Stimulated activated CD8-positive, alpha-beta memory T cell treated with anti-CD3 and anti-CD28 coated beads, Interleukin-4, amount 100 ng/mL, for 1 hour (primary cell): ENCODE measurements around the gene SLC26A5.
"Not testable (repeated sequence)": the region's sequence is repeated elsewhere in the genome, so short reads cannot be mapped to it uniquely, and the experiment has no call there.

ENCODE experiments used
- DNase-seq, 2 donors: peaks; one replicate each; pipeline ENCODE4 v3.0.0-alpha.2; 2020; ENCODE audit warnings: low read depth in 2 of 2, low spot score in 1 of 2

Gene SLC26A5

DNA sequence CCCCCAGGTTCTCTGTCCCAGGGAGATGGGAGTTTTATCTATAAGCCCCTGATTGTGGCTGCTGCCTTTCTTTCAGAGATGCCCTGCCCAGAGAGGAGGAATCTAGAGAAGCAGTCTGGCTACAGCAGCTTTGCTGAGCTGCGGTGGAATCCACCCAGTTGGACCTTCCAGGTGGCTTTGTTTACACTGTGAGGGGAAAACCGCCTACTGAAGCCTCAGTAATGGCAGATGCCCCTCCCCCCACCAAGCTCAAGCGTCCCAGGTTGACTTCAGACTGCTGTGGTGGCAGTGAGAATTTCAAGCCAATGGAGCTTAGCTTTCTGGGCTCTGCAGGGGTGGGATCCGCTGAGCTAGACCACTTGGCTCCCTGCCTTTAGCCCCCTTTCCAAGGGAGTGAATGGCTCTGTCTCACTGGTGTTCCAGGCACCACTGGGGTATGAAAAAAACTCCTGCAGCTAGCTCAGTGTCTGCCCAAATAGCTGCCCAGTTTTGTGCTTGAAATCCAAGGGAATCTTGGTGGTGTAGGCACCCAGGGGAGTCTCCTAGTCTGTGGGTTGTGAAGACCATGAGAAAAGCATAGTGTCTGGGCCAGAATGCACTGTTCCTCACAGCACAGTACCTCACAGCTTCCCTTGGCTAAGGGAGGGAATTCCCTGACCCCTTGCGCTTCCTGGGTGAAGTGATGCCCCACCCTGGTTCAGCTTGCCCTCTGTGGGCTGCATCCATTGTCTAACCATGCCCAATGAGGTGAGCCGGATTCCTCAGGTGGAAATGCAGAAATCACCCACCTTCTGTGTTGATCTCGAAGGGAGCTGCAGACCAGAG lies 40.0 kb downstream of the SLC26A5 start:
- DNase-seq = not testable (repeated sequence)

DNA sequence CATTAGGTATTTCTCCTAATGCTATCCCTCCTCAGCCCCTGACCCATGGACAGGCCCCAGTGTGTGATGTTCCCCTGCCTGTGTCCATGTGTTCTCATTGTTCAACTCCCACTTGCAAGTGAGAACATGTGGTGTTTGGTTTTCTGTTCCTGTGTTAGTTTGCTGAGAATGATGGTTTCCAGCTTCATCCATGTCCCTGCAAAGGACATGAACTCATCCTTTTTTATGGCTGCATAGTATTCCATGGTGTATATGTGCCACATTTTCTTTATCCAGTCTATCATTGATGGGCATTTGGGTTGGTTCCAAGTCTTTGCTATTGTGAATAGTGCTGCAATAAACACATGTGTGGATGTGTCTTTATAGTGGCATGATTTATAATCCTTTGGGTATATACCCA lies 46.3 kb downstream of the SLC26A5 start:
- not testable (repeated sequence) for DNase-seq

- DNase-seq = no peak
Measured at GRCh38 chr7:103398483-103399127, 47.4 kb downstream of the SLC26A5 start.

DNA sequence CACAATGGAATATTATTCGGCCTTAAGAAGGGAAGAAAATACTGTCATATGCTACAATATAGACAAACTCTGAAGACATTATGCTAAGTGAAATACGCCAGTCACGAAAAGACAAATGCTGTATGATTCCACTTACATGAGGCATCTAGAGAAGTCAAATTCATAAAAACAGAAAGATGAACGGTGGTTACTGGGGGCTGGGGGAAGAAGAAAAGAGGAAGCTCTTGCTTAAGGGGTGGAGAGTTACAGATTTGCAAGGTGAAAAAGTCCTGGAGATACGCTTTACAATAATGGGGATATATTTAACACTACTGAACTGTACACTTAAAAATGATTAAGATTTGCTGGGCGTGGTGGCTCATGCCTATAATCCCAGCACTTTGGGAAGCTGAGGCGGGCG lies 49.5 kb downstream of the SLC26A5 start:
- no peak for DNase-seq

DNA sequence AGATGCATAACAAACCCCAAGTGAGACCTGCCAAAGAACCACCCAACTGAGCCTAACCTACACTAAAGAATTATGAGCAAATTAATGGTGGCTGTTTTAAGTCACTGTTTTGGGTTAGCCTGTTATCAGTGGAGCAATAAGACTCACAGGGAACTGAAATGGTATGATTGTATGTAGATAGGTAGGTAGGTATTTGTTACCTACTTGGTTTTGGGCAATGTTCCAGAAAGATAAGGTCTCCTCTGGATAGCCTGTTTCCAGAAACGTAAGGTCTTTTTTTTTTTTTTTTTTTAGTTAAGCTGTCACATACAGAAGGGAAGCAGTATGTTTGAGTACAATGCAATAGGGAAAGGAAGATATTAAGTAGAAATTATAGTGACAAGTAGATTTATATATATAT lies 50.9 kb downstream of the SLC26A5 start:
- no peak for DNase-seq

DNA sequence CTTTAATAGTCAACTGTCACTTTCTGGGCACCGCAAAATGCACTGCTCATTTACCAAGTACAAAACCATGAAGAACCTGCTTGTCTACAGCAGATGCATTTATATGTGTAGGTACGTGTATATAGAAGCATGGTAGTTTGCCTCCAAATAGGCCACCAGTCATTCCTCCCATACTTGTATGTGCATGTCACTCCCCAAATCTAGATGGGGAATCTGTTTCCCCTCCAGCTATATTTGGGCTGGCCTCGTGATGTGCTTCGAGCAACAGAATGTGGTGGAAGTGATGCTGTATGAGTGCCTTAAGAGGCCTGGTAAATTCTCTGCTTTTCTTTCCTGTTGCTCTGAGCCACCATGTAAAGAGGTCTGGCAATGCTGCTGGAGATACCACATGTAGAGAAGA lies 51.4 kb downstream of the SLC26A5 start:
- DNase-seq = no peak

- no peak for DNase-seq
Measured at GRCh38 chr7:103391976-103392375, 54.0 kb downstream of the SLC26A5 start.

DNA sequence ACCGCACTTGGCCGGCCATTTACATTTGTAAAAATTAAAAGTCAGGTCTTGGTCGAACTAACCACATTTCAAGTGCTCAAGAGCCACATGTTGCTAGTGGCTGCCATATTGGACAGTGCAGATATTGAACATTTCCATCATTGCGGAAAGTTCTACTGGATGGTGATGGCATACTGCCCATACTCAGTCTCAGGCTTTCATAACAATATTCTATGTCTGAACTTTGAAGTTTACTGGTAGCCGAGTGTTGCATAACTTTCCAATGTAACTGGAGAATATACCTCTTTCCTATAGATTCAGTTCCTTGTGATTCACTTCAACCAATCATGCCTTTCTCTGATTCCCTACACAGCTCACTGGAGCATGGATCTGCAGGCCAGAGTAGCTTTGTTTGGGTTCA lies 54.9 kb downstream of the SLC26A5 start:
- no peak for DNase-seq

GRCh38 chr7:103389263-103389662 lies 56.7 kb downstream of the SLC26A5 start:
- no peak for DNase-seq

GRCh38 chr7:103388469-103389140 lies 57.4 kb downstream of the SLC26A5 start:
- DNase-seq = no peak

DNA sequence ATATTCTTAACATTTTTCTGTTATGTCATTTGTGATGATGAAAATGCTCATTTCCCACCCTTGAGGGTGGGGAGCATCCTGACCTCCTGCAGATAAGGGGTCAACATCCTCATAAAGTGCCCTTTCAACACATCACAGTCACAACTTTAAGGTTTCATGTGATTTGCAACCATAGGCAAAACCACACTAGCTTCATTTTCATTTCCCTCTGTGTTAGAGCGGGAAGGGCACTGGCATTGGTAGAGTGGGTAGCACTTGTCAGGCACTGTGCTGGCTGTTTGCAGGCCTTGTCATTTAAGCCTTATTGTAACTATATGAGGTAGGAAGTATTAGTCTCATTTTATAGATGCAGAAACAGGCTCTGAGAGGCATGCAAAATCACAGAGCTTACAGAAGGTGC lies 58.8 kb downstream of the SLC26A5 start:
- DNase-seq = no peak

- no peak for DNase-seq
Measured at GRCh38 chr7:103382032-103382402, 64.0 kb downstream of the SLC26A5 start.

- no peak for DNase-seq
Measured at GRCh38 chr7:103381280-103382031, 64.6 kb downstream of the SLC26A5 start.

DNA sequence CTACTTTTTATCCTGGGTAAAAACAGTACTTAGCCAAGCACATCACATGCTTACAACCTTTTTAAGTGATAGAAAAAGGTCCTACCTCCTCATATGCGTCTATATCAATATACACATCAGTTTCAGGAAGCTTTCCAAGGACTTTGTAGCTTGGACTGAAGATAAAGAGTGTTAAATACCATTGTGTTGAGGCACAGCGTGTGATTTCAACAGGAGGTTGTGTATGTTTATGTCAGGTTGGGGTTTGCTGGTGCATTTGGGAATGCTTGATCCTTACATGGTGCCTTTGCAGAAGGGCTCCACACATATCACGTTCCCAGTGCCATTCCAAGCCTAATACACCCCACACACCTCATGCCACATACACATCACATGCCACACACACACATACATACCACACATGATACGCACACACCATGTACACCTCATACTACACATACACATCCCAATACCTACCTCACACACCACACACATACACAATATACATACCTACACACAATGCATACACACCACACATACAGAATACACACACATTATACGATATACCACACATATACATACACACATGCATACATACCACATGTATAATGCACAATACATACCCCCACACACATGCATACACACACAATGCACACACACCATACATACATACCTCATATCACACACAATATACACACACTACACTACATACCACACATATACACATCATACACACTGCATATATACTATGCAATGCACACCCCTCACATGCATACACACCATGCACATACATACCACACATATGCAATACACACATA lies 65.4 kb downstream of the SLC26A5 start:
- no peak for DNase-seq

- DNase-seq = no peak
Measured at GRCh38 chr7:103379270-103379975, 66.6 kb downstream of the SLC26A5 start.

DNA sequence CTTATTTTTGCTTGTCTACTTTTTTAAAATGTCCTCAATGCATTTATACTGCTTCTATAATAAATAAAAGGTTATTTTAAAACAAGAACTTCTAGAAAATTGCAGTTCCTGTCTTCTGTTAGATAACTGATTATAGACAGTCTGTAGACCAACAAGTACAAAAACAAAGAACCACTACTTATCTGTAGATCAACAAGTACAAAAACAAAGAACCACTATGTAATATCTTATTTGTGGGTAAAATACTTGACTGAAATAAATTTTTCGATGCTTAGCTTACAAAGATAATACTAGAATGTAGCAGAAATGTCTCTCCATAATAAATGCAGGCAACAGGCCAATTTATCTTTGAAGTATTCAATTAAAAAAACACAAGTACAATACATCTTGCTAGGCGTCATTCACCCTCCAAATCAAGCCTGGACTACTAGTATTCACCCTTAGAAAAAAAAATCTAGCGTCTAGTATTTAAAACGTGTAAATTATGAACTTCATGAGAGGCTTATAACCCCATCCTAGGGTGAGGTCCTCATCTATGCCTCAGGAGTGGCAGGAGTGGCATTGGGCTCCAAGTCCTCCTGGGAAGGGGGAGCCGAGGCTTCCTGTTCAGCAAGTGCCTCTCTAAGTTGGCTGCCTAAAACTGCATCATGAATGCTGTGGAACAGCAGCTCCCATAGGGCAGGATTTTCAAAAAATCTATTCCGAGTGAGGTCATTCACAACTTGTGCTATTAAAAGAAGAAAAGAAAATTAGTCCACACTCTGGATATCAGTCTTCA lies 72.0 kb downstream of the SLC26A5 start:
- no peak for DNase-seq

DNA sequence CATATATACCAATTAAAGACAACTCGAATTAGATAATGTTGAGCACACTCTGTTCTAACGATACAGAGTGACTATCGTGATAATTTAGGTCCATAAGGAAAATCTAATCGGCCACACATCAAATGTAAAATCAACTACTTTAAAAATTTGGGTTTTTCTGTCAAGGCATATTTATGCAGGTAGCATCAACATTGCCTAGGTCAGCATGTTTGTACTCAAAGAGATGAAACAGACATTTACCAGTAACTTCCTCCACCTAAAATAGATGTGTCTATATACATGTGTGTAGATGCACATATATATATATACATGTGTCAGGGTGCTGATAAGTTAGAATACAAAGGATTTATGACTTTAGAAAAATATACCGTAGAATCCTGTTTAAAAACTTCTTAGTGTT lies 76.6 kb downstream of the SLC26A5 start:
- no peak for DNase-seq

DNA sequence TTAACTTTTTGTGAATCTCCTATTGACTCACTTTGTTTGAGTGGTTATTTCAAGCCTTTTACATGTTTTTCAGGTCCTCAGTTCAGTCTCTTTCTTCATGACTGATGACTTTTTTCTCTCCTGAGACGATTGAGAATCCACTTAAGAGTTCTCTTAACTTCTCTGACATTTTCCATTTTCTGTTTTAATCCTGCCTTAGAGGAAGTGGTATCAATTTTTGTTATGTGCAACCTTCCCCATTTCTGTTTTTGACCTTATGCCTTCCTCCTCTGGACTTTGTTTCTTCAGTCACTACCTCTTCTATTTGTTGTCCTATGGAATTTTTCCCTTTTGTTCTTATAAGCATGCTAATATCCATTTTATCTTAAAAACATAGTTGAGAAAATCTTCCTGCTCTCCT lies 96.2 kb downstream of the SLC26A5 start:
- DNase-seq = no peak

- DNase-seq = no peak
Measured at GRCh38 chr7:103348959-103349358, 97.0 kb downstream of the SLC26A5 start.
